HuH-7 (cell line): ENCODE data around the gene DST.
"Not testable (repeated sequence)": the region's sequence is repeated elsewhere in the genome, so short reads cannot be mapped to it uniquely, and the experiment has no call there.

Experiments used
- DNase-seq: peaks from one replicate; pipeline ENCODE4 v3.0.0; 2011; ENCODE audit warnings: low spot score

Gene DST

GRCh38 chr6:56661338-56661737 is 18.6 kb upstream of the DST start:
- not testable (repeated sequence) for DNase-seq

DNA sequence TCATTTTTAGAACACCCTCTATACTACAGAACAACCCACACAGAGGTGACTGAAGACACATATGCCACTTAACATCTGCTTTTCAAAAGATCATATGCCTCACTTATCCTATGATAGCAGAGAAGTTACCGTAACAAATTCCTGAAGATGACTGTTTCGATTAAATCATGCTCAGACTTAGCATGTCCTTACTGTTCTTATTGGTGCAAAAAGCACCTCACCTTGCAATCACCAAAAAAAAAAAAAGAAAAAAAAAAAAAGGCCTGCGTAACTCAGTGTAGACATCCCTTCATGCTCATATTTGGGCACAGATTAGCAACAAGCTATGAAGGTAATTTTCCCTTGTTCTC is 17.7 kb upstream of the DST start:
- DNase-seq: no peak

DNA sequence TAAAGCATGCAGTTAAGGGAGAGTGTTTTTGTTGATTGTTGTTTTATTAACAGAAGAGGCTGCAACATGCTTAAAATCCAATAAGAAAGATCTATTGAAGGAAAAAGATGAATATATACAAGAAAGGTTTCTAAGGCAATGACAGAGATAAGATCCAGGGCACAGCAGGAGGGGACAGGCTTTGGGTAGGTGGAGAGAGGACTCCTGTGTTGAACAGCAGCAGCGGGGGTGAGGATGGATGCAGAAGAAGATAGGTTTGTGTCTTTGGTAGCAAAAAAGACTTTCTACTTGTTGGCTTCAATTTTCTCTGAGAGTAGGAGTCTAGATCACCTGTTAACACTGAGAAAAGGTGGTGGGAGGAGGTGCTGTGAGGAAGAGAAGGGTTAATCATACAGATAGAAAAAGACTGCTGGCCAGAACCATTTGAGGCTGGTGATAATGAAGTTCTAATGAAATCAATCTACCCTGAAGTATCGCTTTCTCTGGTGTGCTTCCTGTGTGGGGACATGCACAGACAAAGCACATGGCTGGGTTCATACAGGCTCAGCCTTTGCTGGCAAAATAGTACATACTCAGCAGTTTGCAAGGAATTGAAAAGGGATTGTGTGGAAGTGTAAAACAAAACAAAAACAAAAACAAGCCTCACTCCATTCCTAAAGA is 17.2 kb upstream of the DST start:
- no peak for DNase-seq

- DNase-seq: no peak
These were observed 15.6 kb upstream of the DST start for GRCh38 chr6:56658326-56658725.

DNA sequence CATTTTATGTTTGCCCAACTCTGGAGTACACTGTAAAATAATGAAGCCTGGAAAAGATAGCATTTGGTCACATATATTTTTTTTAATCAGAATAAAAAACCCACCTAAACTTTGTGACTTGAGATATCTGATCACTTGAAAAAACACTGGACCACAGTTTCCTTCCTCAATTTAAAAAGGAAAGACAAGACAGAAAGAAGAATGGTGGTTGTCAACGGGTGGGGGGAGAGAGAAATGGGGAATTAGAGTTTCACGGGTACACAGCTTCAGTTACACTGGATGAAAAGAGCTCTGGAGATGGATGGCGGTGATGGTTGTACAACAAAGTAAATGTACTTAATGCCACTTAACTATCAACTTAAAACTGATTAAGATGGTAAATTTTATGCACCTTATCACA is 14.7 kb upstream of the DST start:
- no peak for DNase-seq

DNA sequence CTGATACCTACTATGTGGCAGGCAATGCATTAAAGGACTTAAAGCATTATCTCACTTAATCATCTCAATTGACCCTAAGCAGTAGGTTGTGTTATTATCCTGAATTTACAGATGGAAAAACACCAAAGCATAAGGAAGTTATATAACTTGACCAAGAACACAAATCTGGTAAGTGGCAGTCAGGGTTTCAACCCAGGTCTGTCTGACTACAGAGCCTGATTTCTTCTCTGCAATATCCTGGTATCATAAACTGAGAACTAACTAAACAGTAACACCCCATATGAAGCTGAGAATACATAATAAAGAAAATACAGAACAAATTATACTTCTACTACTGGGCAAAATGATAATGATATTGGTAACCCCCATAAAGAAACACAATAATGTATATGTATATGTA is 13.8 kb upstream of the DST start:
- DNase-seq: no peak

- no peak for DNase-seq
These were observed 13.3 kb upstream of the DST start for GRCh38 chr6:56655996-56656395.

GRCh38 chr6:56655249-56655648 is 12.6 kb upstream of the DST start:
- no peak for DNase-seq

DNA sequence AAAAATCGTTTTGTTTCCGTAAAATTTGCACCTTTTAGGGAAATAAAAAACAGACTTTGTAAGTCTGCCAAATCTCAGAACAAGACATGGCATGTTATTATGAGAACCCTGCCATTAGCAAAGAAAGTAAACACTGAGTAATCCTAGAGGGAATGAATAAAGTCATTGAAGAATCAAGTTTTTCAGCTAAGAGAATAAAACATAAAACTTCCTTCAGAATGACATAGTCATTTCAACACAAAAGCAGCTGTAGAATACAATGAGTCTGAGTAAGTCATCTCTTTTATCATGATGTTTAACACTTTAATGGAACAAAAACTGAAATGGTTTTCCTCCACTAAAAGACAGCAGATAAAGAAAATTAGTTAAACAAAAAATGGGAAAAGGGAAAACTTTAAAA is 10.3 kb upstream of the DST start:
- DNase-seq: no peak

- no peak for DNase-seq
These were observed 9.5 kb upstream of the DST start for GRCh38 chr6:56652231-56652630.

- DNase-seq: no peak
These were observed 7.5 kb upstream of the DST start for GRCh38 chr6:56650191-56650590.

- no peak for DNase-seq
These were observed 7.1 kb upstream of the DST start for GRCh38 chr6:56649782-56650181.

- no peak for DNase-seq
These were observed 6.5 kb upstream of the DST start for GRCh38 chr6:56649053-56649769.

DNA sequence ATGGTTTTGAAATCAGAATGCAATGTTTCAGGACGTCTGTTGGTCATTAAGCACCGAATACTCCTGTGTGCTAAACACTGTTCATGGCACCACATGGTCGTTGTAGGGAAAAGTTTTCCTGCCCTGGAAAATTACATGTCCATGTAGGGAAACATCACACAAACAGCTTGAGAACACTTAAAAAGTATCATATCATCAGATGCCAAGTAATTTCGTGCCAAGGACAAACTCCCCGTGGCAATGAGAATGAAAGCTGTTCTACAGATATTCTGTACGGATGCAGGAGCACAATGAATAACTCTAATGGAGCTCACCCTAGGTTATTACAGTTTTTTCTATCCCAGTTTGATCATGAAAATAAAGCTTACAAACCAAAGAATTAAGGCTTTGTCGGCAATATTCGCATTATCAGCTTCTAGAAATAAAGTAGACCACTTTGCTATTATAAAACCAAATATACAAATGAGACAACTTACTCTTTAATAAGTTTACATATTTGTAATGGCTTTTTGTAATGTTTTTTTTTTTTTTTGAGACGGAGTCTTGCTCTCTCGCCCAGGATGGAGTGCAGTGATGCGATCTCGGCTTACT is 4.6 kb upstream of the DST start:
- no peak for DNase-seq

DNA sequence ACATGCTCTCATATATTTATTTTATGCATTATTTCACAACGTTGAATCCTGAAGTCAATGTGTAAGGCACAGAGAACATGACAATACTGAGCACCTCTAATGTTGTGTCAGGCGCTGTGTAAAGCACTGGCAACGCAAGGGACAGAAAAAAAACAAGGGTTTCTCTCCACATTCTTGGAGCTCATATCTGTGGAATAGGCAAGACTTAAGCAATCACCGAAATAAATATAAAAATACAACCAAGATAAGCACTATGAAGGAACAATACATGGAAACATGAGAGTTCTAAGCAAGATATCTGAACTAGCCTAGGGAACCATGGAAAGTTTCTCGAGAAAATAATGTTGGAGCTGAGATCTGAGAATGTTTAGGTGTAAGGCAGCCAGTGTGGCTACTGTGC is 1.7 kb upstream of the DST start:
- DNase-seq: no peak

- DNase-seq: no peak
These were observed 845 bp upstream of the DST start for GRCh38 chr6:56643379-56644089.

DNA sequence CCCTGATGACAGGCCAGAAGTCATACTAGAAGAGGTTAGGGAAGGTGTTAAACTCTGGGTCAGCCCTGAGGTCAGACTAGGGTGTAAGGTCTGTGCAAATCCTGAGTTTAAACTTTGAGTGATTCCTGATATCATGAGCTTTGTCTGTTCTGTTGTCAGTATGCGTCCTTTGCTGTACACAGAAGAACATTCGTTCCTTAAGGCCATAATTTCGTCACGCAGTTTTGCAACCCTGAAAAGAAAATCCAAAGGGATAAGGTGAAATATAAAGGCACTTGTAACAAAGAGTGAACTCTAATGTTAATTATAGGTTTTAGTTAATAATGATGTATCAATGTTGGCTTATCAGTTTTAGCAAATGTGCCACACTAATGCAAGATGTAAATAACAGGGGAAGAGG is 2.3 kb downstream of the DST start:
- DNase-seq: no peak

- no peak for DNase-seq
These were observed 3.9 kb downstream of the DST start for GRCh38 chr6:56638760-56639159.

DNA sequence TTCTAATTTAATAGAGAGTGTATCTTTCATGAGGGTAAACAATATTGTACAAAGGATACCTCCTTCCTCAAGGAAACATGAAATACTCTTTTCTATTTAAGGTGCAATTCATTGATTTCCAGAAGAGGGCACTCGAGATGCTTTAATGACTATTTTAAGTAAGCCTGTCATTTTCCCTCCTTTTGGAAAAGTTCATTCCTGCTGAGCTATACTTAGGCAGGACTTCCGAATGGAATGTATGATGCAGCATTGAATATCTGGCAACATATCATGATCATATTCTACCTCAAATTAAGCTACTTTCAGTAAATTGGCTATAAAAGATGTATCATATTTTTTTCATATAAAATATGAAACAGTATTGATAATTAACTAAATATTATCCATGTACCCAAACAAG is 5.0 kb downstream of the DST start:
- no peak for DNase-seq

DNA sequence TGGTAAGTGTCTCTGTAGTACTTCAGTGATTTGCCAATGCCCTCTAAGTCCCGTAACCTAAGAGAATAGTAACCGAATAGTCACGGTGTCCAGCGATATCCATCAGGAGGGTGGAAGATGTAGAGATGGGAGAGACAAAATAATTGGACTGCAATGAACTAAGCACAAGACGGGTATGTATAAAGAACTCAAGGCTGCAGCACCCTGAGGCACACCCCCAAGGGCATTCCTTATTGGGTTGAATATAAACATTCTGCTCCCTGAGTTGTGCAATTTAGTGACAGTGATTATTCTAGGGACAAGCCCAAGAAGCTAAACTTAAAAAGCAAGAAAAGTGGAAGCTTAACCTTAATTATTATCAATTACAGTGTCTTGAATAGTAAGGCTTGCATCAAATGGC is 14.6 kb downstream of the DST start:
- DNase-seq: no peak

- DNase-seq: no peak
These were observed 17.3 kb downstream of the DST start for GRCh38 chr6:56625356-56625755.

DNA sequence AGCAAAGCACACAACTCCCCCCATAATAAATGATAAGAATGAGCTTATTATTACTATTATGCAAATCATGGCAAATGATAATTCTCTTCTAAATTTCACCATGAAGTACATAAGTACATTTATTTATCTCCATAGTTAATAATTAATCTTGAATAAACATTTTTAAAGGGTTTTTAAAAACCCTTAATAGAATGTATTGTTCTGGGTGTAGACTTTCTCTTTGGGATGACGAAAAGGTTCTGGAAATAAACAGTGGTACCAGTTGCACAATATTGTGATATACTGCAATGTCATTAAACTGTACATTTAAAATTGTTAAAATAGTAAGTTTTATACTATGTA is 18.0 kb downstream of the DST start:
- DNase-seq: no peak

DNA sequence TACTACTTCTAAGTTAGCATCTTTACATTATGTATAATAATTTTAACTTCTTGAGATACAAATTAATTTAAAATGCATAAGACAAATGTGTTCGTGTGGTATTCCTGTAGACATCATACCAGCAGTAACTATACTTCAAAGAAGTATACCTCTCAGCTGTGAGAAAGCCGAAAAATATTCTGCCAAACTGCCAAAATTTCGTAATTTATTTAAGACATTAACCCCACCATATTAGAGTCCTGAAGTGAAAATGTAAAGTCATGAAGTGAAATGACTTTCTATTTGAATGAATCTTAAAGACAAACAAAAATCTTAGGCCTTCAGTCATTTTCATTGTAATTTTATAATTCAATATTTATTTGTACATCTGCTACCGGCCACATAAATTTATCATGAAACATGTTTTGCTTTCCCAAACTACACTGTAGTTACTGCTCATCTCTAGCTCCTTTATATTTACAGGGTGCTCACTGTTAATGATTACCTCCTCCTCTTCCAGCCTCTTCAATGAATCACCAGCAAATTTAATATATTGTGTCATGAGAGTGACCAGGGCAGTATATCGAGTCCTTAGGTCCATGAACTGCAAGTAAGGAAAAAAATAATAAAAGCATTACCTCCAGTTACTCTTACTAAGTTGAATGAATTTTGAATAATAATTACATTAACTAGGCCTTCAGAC is 18.5 kb downstream of the DST start:
- DNase-seq: peak; percentile 12
